ENCODE results near the gene LAMA4.
A peak's percentile ranks its signal among the peaks of the same experiment; 100 is the strongest.

The LAMA4 gene

DNA sequence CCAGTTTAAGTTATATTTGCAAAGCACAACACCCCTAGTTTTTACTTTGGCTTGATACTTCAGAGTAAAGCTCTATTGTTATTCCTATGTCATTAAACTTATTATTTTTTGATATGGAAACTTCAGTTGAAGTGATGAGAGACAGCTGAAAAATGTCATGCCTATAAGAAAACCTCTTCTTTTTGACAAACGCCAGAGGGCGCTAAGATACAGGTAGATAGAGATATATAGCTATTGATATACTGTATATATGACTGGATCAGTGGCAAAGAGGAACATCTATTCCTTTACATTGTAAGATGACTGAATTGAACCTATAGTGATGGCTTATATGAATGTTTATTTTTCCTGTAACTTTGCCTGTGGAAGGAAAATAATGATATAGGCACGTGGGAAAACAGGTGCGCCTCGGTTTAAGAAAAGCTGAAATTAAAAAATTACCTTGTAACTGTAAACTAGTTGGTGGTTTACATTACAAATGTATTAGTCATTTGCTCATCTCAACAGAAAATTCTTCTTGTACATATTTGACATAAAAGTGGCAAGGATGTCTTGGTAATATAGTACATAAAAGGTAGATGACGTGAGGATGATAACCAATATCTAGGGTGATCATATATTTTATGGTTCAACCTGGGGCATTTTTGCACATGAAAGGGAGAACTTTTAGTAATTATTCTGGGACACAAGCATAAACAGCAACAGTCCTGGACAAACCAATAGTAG lies 74.1 kb downstream of the LAMA4 start:
- DNase-seq: peak; percentile 90

DNA sequence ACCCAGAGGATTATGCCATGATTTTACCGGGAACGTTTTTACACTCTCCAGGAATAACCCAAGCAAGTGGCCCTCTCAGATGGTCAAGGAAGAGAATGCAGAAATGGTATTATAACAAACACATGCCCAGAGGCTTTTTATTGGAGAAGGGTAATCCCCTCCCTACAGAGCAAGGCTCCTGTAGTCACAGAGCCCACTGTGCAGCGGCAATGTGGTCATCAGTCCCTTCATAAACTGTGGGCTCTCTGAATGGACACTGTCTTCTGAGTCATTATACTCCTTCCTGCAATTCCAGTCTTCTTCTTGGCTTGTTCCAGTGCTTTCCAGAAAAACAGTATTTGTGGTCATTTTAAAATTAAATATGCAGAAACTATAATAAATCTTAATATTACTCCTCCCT lies 74.7 kb downstream of the LAMA4 start:
- DNase-seq: no peak

DNA sequence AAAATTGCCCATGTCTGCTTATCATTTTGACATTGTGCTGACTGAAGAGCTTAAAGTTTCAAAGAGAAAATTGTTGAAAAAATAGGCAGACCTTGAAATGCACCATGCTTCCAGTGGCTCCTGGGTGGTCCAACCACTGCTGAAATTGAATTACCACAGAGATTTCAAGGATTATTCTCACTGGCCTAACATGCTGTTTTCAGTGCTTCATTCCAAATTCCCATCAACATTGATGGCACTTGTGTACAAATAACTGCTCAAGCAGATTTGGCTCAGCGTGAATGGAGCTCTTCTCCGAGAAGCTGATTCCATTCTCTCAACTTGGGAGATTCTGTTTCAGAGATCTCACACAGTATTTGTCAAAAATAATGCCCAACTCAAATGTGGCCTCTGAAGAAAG lies 75.5 kb downstream of the LAMA4 start:
- DNase-seq: no peak

DNA sequence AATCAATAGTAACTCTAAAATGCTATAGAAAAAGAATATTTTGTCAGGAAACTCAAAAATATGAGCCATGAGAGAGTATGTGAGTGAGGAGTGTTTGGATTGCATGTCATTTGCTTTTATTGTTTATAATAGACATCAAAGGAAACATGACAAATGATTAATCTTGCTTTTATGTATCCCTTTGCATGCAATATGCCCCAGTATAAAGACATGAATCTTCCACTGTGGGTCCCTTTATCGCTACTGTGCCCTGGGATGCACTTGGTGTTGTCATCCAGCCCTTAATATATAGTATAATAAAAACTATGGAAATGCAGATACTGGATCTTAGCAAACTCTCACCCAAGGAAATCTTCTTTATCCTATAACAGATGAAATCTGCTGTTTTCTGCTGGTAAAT lies 77.3 kb downstream of the LAMA4 start:
- no peak for DNase-seq

DNA sequence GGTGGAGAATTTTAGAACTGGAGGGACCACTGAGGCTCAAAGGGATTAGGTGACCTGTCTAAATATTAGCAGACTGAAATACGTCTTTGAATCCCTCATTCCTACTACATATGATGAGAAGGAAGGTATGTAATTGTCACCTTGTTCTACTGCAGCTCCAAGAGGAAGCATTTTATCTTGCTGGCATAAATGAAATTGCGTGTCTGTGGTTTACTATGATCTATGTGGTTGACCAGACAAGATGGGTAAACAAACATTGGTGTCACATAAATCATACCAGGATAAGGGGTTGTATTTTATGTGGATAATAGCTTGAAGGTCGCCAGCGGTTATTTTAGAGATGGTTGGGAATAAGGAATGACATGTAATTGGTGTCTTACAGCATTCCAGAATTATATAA lies 78.2 kb downstream of the LAMA4 start:
- DNase-seq: peak; percentile 15

DNA sequence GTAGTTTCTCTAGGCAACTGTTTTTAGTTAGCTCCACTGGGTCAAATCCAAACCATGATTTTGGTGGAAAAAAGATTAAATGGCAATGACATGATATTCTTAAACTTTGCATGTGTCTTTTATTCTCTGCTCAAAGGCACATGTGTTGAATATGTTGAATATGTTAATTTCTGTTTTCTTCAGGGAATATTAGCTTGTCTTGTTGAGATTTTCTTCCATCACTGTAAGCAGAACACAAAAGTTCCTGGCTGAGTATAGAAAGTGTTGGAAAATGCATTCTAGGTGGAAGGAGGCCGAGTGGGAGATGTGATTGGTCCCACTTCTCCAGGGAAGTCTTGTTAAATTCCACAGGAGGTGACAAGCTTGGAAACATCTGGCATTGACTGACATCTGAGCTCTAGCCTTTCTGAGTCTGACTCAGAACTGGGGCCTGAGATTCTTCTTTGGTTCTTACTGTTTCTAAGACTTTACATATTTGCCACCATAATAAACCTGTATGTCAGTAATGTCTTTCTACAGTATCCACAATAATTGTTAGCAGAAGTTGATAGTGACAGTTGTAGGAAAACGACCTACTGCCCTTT lies 81.1 kb downstream of the LAMA4 start:
- no peak for DNase-seq

DNA sequence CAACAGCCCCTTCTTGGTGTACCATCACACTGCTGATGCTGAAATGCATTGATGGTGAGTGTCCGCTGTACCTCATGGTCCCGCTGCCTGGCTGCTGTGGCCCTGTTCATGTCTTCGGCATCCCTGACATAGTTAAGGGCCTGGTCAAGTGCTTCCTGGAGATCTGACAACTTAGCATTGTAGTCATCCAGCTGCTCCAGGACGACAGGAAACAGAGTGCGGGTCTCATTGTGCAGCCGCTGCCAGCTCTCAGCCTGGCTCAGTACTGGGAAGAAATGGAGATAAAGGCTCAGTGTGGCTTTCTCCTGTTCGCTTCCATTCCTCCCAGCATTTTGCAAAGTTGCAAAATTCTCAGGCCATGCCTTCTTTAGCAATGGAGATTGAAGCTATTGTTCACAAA lies 81.8 kb downstream of the LAMA4 start:
- DNase-seq: peak; percentile 4

DNA sequence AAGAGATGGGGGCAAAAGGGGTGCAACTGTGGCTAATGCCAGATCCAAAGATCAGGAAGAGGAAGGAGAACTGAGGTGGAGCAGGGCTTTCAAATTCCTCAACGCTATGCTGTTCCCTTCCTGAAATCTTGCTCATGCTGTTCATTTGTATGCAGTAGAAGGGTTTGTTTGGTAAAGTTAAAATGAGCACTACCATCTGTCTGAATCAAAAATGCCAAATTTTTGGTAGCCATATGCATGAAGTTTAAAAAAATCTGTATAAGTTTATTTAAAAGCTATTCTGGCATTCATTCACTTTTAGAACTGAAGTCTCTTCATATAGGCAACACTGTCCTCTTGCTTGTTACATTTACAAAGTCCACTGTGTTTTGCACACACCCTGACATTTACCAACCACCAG lies 84.8 kb downstream of the LAMA4 start:
- DNase-seq: no peak

DNA sequence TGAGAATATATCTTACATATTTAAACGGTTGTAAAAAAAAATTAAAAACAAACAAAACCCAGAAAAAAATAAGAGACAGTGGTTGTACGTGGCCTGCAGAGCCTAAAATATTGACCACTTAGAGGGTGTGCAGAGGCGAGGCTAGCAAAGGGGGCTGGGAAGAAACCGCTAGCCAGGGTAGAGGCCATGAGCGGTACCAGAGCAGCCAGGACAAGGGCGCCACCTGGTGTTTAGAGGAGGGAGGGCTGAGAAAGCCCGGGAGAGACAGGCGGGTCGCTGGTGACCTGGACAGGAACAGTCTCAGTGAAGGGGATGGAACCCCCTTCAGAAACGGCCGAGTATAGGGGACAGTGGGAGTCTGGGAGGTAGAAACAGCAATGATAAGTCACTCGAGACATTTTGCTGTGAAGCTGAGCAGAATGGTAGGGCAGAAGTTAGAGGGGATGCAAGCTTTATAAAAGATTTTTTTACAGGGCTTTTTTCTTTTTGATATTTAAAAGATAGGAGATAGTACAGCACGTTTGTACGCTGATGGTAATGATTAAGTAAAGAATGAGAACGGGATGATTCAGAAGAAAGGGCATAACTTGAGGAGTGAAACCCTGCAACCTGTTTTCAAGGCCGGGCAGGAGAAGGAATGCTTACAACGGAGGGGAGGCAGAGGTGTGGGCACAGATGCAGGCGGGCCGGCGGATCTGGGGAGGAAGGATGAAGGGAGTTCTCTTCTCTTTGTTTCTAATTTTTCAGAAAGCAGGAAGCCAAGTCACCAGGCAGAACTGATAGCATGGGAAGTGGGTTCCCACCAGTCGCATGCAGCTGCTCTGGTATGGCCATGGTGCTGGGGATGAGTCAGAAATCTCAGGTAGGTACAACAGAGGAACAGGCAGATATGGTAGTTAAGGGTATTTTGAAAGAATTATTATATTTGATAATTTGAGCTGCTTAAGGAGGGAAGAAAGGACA lies 90.8 kb downstream of the LAMA4 start:
- peak; percentile 69 for DNase-seq

DNA sequence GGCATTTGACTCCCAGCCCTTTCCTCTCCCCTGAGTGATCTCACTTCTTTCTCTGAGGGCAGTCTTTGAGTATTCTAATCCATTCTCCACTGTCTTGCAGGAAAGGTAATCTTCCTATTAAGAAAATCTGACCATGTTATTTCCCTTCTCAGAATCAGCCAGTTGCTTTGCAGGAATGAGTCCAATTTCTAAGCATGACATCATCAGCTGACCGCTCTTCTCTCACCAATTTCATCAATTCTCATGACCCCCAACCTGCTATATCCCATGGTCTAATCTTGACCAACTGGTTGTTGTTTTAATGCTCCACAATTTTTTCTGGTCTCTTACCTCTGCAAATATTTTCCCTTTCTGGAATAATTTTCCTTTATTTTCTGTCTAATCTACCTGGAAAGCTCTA lies 93.6 kb downstream of the LAMA4 start:
- DNase-seq: no peak

DNA sequence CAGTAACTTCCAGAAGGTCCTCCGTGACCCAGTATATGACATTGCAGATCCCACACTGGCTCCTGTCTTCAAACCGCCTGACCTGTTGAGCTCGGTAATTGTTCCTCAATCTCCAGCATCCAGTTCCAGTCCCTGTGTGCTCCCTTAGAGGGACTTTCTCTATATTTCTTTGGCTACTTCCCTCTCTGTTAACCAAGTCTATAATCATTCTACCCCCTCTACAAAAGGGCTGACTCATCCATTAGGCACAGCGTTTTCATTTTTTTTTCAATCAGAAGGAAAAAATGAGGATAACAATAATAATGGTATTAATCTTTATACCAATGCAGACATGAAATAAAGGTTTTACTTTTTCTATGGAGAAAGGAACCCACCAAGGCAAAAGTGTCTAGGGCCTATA lies 97.7 kb downstream of the LAMA4 start:
- no peak for DNase-seq

DNA sequence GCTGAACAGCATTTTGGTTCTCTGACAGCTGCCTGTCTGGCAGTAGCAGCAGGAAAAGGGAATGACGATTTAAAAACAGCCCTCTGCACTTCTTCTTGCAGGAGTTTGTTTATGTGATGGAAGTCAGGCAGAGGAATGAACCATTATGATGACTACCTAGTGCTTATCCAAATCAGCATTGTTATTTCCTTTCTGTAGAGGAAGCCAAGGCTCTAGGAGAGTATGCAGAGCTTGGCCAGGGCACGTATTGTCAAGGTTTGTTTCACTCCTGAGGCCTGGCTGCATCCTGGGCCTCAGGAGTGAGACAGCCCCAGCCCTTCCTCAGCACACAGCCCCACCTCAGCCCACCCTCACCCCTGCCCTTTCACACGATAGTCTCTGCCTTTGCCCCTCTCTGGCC lies 98.5 kb downstream of the LAMA4 start:
- DNase-seq: no peak

DNA sequence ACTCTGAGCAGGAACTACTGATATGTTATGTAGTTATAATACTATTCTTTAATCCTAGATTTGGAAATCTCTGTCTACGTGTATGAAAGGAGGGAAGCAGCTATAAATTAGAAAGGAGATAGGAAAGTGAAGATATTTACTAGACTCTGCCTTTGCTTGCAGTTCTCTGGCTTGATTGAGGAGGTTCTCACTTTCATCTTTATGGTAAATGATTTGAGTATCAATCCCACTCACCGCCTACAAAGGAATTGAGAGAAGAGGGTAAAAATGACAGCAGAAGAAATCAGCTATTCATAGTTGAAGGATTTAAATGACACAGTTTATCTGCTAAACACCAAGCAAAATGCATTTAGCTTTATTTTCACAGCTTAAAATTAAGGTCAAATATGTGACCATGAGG lies 99.7 kb downstream of the LAMA4 start:
- DNase-seq: no peak

DNA sequence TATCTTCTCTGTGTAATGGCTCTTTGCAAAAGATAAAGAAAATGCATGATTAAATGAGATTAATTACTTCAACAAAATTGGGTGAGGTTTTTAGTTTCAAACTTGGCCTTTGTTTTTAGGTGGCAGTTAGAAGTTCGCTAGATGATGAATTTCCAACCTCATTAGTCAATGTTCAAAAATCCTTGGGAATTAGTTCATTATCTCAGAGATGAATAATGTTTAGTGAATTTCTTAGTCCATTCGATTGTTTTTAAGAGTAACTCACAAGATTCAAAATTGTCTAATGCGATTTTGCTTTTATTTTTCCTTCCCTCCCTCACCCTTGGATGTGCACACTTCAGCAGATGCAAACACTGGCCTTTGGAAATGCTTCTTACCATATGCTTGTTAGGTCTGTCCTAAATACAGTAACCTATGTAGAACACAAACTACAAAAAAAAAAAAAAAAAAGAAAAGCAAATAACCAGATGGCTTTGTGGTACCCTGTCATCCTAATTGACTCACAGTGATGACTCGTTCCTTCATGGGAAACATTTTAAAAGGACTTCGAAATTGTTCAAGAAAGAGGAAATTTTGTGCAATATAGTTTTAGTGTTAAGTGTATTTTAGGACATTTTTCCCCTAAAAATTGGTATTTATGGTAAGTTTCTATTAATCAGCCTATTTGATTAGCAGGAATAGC lies 100.3 kb downstream of the LAMA4 start:
- peak; percentile 71 for DNase-seq

DNA sequence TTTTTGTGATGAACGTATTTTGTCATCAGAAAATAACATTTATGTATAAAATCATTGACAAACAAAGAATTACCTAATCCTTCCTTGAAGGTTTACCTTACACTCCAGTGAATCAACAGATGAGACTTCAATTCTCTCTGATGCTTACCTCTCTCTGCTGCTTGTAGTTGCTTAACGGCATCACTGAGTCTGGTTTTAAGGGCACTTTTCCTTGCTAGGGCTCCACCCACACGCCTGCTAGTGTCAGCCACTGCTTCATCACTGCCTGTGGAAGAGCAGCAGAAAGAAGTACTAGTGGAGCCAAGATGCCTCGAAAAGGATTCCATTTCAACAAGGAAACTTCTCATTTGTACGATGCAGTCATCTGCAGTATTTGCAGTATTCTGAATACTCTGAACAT lies 104.0 kb downstream of the LAMA4 start:
- peak; percentile 64 for DNase-seq

DNA sequence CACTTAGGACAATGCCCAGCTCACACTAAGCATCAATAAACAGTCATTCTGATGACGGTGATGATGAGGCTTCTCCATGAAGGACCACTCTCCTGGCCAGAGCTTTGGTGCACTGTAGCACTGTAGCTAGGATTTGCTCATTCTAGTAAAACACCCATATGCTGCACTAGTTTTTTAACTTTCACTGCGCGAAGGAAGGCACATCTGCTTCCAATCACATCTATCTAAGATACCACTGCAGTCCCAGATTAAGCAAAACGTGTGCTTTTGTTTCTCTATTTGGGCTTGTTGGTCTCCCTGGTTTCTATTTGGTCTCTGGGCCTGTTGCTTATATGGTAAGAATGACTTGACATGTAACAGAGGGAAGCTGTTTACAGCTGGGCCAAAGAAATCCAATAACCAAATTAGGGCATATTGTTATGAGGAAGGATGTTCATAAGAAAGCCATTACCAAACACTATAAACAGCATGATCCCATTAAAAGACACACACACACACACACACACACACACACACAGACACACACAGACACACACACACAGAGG lies 104.6 kb downstream of the LAMA4 start:
- DNase-seq: peak; percentile 36

DNA sequence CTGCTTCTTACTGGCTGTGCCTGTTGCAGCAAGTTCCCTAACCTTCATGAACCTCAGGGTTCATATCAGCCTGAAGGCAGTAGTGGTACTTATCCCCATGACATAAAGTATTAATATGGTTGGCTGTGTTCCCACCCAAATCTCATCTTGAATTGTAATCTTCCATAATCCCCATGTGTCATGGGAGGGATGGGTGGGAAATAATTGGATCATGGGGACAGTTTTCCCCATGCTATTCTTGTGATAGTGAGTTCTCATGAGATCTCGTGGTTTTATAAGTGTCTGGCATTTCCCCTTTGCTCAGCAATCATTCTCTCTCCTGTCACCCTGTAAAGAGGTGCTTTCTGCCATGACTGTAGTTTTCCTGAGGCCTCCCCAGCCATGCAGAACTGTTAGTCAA lies 105.1 kb downstream of the LAMA4 start:
- DNase-seq: no peak

DNA sequence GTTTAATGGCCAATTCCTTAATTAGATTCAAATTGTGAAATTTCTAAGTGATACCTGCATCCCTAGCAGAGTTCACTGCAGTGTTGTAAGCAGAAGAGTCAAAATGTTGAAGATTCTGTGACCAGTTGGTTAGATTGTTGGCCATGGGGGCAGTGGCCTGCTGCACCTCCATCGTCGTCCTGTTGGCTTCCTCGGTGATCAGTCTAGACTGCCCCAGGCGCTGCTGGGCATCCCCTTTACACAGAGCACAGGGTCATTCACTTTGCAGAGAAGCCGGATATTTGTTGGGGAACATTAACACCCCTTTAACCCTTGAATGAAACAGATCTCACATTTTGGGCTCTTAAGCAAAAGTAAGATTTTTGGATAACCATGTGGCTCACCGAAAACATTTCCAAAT lies 106.3 kb downstream of the LAMA4 start:
- no peak for DNase-seq

DNA sequence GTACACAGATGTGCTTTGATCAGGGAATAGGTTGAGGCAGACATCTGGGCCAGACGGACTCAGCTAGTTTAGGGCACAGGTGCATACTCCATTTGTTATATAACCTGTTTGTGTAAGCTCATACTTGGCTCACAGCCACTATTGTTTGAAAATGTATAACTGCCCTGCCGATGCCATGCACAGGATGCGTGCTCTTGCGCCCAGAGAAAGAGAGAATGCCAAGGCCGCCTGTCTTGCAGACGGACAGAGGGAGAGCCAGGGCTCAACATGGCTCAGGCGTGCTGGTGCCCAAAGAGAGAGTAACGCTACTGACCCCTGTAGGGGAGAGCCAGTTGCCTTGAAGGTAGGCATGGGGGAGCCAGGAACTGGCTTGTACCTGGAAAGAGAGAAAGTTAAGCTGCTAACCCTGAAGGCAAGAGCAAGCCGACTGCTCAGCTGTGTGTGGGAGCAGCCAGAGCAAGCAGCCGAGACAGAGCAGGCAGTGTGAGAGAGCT lies 109.2 kb downstream of the LAMA4 start:
- peak; percentile 82 for DNase-seq

DNA sequence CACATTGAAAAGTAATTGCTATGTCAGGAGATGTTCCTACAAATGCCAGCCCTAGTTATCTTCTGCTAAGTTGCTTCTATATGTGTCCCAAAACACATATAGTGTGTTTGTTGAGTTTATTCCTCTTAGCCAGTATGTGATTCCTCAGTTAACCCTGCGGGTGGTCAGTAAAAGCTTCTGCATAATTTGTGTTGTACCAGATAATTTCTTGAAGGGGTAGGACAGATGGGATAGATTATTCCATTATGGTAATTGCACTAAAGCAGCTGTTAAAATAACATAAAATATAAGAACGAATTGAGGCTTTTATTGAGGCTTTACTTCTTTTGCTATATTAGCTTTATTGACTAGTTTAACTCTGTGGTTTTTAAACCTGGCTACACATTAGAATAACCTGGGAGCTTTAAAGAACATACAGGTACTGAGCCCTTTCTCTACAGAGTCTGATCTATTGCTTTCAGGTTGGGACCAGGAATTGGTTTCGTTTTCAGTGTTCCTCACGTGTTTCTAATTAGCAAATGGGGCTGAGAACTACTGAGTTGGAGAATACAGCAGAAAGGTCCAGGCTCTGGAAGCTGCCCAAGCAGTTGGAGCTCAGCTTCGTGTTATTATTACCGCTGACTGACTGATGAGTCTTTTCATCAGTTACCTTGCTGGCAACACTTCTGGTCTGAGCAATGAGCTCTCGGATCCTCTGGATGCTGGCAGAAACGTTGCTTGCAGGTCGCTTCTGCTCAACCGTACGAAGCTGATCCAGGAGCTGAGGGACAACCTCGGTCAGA lies 110.0 kb downstream of the LAMA4 start:
- DNase-seq: peak; percentile 83

DNA sequence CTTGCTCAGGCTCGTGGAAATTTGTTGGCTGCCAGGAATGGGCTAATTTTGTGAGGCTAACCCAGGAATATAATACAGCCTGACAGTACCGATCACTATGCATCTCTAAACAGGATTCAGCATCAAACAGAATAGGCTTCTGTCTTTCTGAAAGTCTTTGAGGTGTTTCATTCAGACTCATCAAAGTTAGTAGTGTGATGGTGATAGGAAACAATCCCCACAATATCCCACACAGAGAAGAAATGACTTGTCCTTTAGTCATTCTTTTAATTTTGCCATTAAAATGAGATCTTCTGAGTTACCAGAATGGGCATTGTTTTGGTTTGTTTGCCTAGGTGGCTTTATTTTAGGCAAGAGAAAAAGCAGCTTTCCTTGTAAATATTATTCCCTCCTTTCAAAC lies 112.7 kb downstream of the LAMA4 start:
- DNase-seq: no peak

DNA sequence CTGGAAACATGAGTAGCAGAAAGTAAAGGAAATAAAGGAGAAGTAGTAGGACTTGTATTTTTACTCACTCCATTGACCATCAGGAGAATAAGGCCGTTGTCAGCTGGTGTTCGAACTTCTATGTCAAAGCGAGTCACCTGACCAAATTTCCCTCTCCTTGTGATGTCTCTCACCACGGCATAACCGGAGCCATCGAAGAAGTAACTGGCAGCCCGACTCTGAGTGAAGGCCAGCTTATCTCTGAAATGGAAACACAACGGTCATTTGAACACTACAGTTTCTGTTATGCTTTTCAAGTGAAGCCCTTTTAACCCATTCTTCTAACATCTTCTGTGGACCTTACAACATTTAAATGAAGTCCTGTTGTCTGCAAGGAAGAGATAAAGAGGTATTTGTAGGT lies 115.3 kb downstream of the LAMA4 start:
- no peak for DNase-seq
